HL-60 (cell line): ENCODE measurements around the gene PXK.

Source experiments
- CTCF ChIP-seq: IDR thresholded peaks from one replicate; pipeline ENCODE4 v1.5.1; 2011; ENCODE audit warnings: low read length, control low read depth, inconsistent platforms; ENCODE audit not compliant: insufficient read depth
- POLR2AphosphoS5 ChIP-seq: IDR thresholded peaks from 2 replicates; pipeline ENCODE4 v1.6.1; 2012; ENCODE audit warnings: low read depth
- REST ChIP-seq: IDR thresholded peaks from 2 replicates; pipeline ENCODE4 v1.6.1; 2012; ENCODE audit warnings: low read depth; ENCODE audit not compliant: insufficient replicate concordance

- no peak for TF ChIP-seq CTCF
- TF ChIP-seq REST: no peak
- TF ChIP-seq POLR2AphosphoS5: no peak
These were observed 2.9 kb downstream of the PXK start for GRCh38 chr3:58335652-58335947.
